DOHH2 (cell line): ENCODE data around the gene G6PC3.

ENCODE experiments used
- H3F3A ChIP-seq: fragments of 200-600 bp; sonication (generic), shearing (Covaris generic); 2 replicates; pipeline ENCODE4 v1.6.0; 2016; ENCODE audit warnings: antibody characterized with exemption, mild to moderate bottlenecking; ENCODE audit not compliant: control insufficient read depth, insufficient read depth
- H3K27ac ChIP-seq: fragments of 200-600 bp; sonication (generic); 2 replicates; pipeline ENCODE4 v1.5.1; 2014; ENCODE audit warnings: low read depth, mild to moderate bottlenecking, low read length, moderate library complexity
- H3K27me3 ChIP-seq: fragments of 200-600 bp; sonication (generic); 2 replicates; pipeline ENCODE4 v1.6.1; 2014; ENCODE audit warnings: mild to moderate bottlenecking, low read length, mixed read lengths; ENCODE audit not compliant: control insufficient read depth
- H3K36me3 ChIP-seq: fragments of 200-600 bp; sonication (generic); 2 replicates; pipeline ENCODE4 v1.6.1; 2014; ENCODE audit warnings: mild to moderate bottlenecking, low read length, moderate library complexity, mixed read lengths; ENCODE audit not compliant: control insufficient read depth
- H3K4me1 ChIP-seq: fragments of 200-600 bp; sonication (generic); 2 replicates; pipeline ENCODE4 v1.6.1; 2014; ENCODE audit warnings: mild to moderate bottlenecking, low read length, mixed read lengths; ENCODE audit not compliant: control insufficient read depth
- H3K4me2 ChIP-seq: fragments of 200-600 bp; sonication (generic); 2 replicates; pipeline ENCODE4 v1.6.0; 2014; ENCODE audit warnings: mild to moderate bottlenecking, low read length, moderate library complexity
- H3K4me3 ChIP-seq: fragments of 200-600 bp; sonication (generic); 2 replicates; pipeline ENCODE4 v1.5.1; 2014; ENCODE audit warnings: mild to moderate bottlenecking, low read length, mixed read lengths
- H3K79me2 ChIP-seq: fragments of 200-600 bp; sonication (generic); 2 replicates; pipeline ENCODE4 v1.6.1; 2014; ENCODE audit warnings: mild to moderate bottlenecking, low read length, mixed read lengths; ENCODE audit not compliant: control insufficient read depth
- H3K9me2 ChIP-seq: fragments of 200-600 bp; sonication (generic); replicated peaks from 2 replicates; pipeline ENCODE4 v1.6.1; 2014; ENCODE audit warnings: mild to moderate bottlenecking, low read length, mixed read lengths; ENCODE audit not compliant: control insufficient read depth
- H3K9me3 ChIP-seq: fragments of 200-600 bp; sonication (generic); 2 replicates; pipeline ENCODE4 v1.6.1; 2014; ENCODE audit warnings: antibody characterized with exemption, low read length, mixed read lengths; ENCODE audit not compliant: control insufficient read depth, insufficient read depth
- H4K20me1 ChIP-seq: fragments of 200-600 bp; sonication (generic); 2 replicates; pipeline ENCODE4 v1.6.0; 2014; ENCODE audit warnings: low read depth, mild to moderate bottlenecking, antibody characterized with exemption, low read length, moderate library complexity; ENCODE audit not compliant: control insufficient read depth, insufficient read depth
- CTCF ChIP-seq: fragments of 200-600 bp; sonication (generic); IDR thresholded peaks from one replicate; pipeline ENCODE4 v1.5.1; 2014; ENCODE audit warnings: antibody characterized with exemption, mild to moderate bottlenecking, low read depth, low read length; ENCODE audit not compliant: poor library complexity, severe bottlenecking
- EZH2phosphoT487 ChIP-seq: fragments of 200-600 bp; sonication (generic); IDR thresholded peaks from 2 replicates; pipeline ENCODE4 v1.6.1; 2017; ENCODE audit warnings: borderline replicate concordance, mild to moderate bottlenecking, antibody characterized with exemption, low read length, moderate library complexity, mixed read lengths

The G6PC3 gene

GRCh38 chr17:44088254-44088653 is 17.7 kb downstream of the G6PC3 start:
- no peaks in the 10 kb centered on the region for H3K9me2 ChIP-seq
- no peaks in the 10 kb centered on the region for H3K79me2 ChIP-seq
- H3K4me2 ChIP-seq = no peak overlapping the region
- H3F3A ChIP-seq = no peaks in the 10 kb centered on the region
- no peaks in the 10 kb centered on the region for H3K9me3 ChIP-seq
- H3K4me1 ChIP-seq = no peaks in the 10 kb centered on the region
- H3K27me3 ChIP-seq = no peaks in the 10 kb centered on the region
- H3K4me3 ChIP-seq = no peak overlapping the region
- H3K27ac ChIP-seq = no peak overlapping the region
- TF ChIP-seq CTCF = no peak
- no peak for TF ChIP-seq EZH2phosphoT487
- H3K36me3 ChIP-seq = peaks cover 3% of the 10 kb centered on the region; the same call in 1 of the 2 replicates
- H4K20me1 ChIP-seq = no peaks in the 10 kb centered on the region

GRCh38 chr17:44091200-44091997 is 20.9 kb downstream of the G6PC3 start:
- no peaks in the 10 kb centered on the region for H3K9me2 ChIP-seq

GRCh38 chr17:44092051-44092450 is 21.5 kb downstream of the G6PC3 start:
- H3K36me3 ChIP-seq = 0 out of 2 replicates have a peak, but pooled peaks cover 2% of the 10 kb centered on the region
- no peak overlapping the region for H3K4me2 ChIP-seq
- H3K79me2 ChIP-seq = no peaks in the 10 kb centered on the region
- H3K4me3 ChIP-seq = no peak overlapping the region
- H3K4me1 ChIP-seq = peaks cover 13% of the 10 kb centered on the region
- H4K20me1 ChIP-seq = no peaks in the 10 kb centered on the region
- TF ChIP-seq CTCF (no peak), EZH2phosphoT487 (no peak)
- no peaks in the 10 kb centered on the region for H3K9me3 ChIP-seq
- H3K27me3 ChIP-seq = no peaks in the 10 kb centered on the region
- no peaks in the 10 kb centered on the region for H3K9me2 ChIP-seq
- no peaks in the 10 kb centered on the region for H3F3A ChIP-seq
- no peak overlapping the region for H3K27ac ChIP-seq

More at GRCh38 chr17:44091200-44091997, 20.9 kb downstream of the G6PC3 start:
- H3K4me3 ChIP-seq = no peak overlapping the region
- no peaks in the 10 kb centered on the region for H4K20me1 ChIP-seq
- H3K4me1 ChIP-seq = peaks cover 13% of the 10 kb centered on the region
- H3K36me3 ChIP-seq = 0 out of 2 replicates have a peak, but pooled peaks cover 2% of the 10 kb centered on the region
- TF ChIP-seq CTCF (no peak), EZH2phosphoT487 (no peak)
- H3K27me3 ChIP-seq = no peaks in the 10 kb centered on the region
- no peak overlapping the region for H3K27ac ChIP-seq
- no peaks in the 10 kb centered on the region for H3F3A ChIP-seq
- H3K79me2 ChIP-seq = no peaks in the 10 kb centered on the region
- no peaks in the 10 kb centered on the region for H3K9me3 ChIP-seq
- H3K4me2 ChIP-seq = no peak overlapping the region
